Thymus (tissue), 11 donors: ENCODE data around the gene NTM. TPM values are rescaled to one million over a fixed set of nuclear protein-coding genes. Genes with fewer than 3 reads are reported as not detected.
A peak's percentile ranks its signal among the peaks of the same experiment; 100 is the strongest.

ENCODE experiments used
- DNase-seq, 9 donors: peaks; one replicate each; pipeline ENCODE4 v3.0.0-alpha.2; 2013; ENCODE audit warnings: low spot score in 9 of 9, low read depth in 6 of 9, missing footprints in 1 of 9
- H3K27ac ChIP-seq, 2 donors: one replicate each; pipeline ENCODE4 v1.5.1; 2013; ENCODE audit warnings: control low read depth in 1 of 2, low read depth in 1 of 2, low read length in 1 of 2, mild to moderate bottlenecking in 1 of 2, moderate library complexity in 1 of 2
- H3K27me3 ChIP-seq, 2 donors: one replicate each; pipeline ENCODE4 v1.5.1; 2013; ENCODE audit warnings: low read length in 1 of 2; ENCODE audit not compliant: control insufficient read depth in 2 of 2, insufficient read depth in 1 of 2
- H3K36me3 ChIP-seq, 2 donors: one replicate each; pipeline ENCODE4 v1.5.1; 2013; ENCODE audit warnings: low read length in 1 of 2, mild to moderate bottlenecking in 1 of 2, moderate library complexity in 1 of 2; ENCODE audit not compliant: control insufficient read depth in 2 of 2, insufficient read depth in 2 of 2
- H3K4me1 ChIP-seq, 2 donors: one replicate each; pipeline ENCODE4 v1.5.1; 2013; ENCODE audit warnings: low read length in 2 of 2; ENCODE audit not compliant: control insufficient read depth in 2 of 2, insufficient read depth in 2 of 2
- H3K4me3 ChIP-seq, 2 donors: one replicate each; pipeline ENCODE4 v1.5.1; 2013; ENCODE audit warnings: low read length in 2 of 2, control low read depth in 1 of 2, mild to moderate bottlenecking in 1 of 2
- H3K9me3 ChIP-seq, 2 donors: one replicate each; pipeline ENCODE4 v1.5.1; 2013; ENCODE audit warnings: low read length in 1 of 2, mild to moderate bottlenecking in 1 of 2; ENCODE audit not compliant: control insufficient read depth in 2 of 2, insufficient read depth in 1 of 2
- WGBS: extraction: QIAGEN DNeasy Blood & Tissue Kit; methylation state at CpG from one replicate; pipeline ENCODE4 v1.1.7; 2013; 5-methylcytosine and 5-hydroxymethylcytosine counted together
- polyA plus RNA-seq: library from polyadenylated mRNA; stranded (reverse); fragments of 200-250 nt; gene quantifications from one replicate; pipeline ENCODE4 v1.2.3, GENCODE V29; 2013
- total RNA-seq: library from RNA; stranded (reverse); fragments of 120-200 nt; gene quantifications from one replicate; pipeline ENCODE4 v1.2.4, GENCODE V29; 2013
- donor health status: healthy.

The NTM gene
- total and polyA plus RNA-seq, 2 donors = 0.18 to 0.47 TPM

DNA sequence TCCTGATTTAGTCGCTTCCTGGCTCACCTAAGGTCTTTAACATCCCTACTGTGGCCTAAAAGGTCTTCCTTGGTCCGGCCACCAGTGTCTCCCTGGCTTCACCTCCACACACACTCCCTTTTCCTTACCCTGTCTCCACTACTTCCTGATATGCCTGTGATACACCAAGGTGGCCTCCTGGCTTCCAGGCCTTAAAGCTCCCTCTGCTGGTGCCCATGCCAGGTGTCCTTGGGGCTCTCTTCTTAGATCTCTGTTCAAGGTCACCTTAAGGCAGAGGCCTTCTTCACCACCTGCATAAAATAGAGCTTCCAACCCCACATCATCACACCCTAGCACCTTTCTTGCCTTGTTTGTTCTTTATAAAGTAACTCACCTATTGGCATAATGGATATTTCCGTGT, 787.7 kb downstream of the NTM start:
- no peaks in the 10 kb centered on the region for H3K4me1 ChIP-seq
- no peaks in the 10 kb centered on the region for H3K27me3 ChIP-seq
- no peak overlapping the region for H3K27ac ChIP-seq
- no peaks in the 10 kb centered on the region for H3K36me3 ChIP-seq
- no peaks in the 10 kb centered on the region for H3K9me3 ChIP-seq
- 88% methylated on average over 3 of the region's 3 CpGs for WGBS
- no peak for DNase-seq
- no peak overlapping the region for H3K4me3 ChIP-seq

DNA sequence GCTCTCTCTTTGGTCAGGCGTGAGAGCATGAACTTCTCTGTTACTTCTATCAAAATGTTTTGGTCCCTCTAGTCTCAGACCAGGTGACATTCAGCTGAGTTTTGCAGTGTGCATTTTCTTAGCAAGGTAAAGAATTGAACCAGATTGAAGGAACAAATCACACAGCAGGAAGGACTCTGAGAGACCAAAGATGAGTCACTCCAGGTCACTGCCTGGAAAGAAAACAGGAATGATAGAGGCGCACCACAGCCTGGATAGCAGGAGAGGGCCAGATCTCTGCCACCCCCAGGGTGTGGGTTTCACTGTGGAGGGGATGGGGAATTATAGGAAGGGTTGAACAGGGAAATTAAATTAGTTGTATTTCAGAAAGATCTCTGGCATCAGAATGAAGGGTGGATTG, 788.3 kb downstream of the NTM start:
- DNase-seq = no peak
- Histone ChIP-seq H3K27me3 (no peaks in the 10 kb centered on the region), H3K36me3 (no peaks in the 10 kb centered on the region), H3K4me1 (no peaks in the 10 kb centered on the region), H3K27ac (no peak overlapping the region), H3K4me3 (no peak overlapping the region), H3K9me3 (no peaks in the 10 kb centered on the region)
- WGBS = 98% methylated on average over 2 of the region's 2 CpGs

DNA sequence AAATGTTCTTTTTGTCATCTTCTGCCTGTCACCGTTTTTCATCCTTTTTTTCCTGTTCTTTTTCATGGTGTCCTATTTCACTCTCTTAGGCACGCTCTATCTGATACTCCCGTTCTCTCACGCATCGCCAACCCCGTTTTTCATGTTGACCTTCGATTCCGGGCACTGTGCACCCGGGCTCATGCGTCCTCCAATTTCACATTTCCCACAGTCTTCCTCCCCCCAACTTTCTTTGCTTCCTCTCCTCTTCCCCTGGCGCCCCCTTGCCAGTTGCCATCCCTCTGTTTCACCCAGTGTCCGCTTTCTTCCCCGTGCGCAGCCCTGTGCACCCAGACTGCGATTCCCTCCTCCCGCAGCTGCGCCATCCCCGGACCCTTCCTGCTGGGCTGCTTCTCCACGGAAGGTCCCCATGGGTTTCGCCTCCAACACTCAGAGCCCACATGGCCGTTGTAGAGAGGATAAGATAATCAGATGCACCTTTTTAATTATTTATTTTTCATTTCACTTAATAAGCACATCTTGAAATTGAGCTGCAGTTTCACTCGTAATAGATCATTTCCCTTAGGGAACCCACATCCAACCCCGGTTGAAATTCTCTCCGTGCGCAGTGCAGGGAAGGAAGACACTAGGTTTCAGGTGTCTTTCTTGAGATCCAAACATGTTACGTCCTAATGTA, 791.1 kb downstream of the NTM start:
- H3K27ac ChIP-seq = peak overlapping the region in 1 of 2 donors; percentile 9
- no peaks in the 10 kb centered on the region for H3K9me3 ChIP-seq
- H3K36me3 ChIP-seq = no peaks in the 10 kb centered on the region
- H3K27me3 ChIP-seq = no peaks in the 10 kb centered on the region
- no peaks in the 10 kb centered on the region for H3K4me1 ChIP-seq
- no peak overlapping the region for H3K4me3 ChIP-seq
- DNase-seq = no peak
- WGBS = 92% methylated on average over 26 of the region's 26 CpGs

DNA sequence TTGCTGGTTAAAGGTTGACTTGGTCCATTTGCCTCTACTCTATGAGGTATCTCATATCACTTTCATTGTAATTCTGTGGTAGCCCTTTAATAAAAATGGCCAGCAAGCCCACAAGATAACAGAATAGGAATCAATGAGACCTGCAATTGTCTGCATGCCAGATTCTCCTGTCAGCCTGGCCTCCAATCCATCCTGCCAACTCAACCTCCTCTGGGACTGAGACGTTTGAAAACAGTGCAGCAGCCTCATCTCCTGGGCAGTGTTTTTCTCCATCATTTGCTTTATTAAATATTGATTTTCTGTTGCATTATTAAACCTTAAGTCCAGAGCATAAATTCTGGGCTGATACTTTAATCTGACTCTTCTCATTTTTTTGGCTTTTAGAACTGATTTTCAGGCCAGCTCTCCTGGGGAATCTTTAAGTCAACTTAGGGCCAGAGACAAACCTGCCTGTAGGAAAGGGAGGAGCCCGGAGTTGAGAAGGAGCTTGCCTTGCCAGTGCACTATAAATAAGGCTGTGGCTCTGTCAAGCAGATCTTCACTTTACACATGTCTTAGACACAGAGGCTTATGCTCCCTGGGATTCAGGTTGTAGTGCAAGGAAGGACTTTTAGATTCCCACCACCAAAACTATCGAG, 798.0 kb downstream of the NTM start:
- H3K36me3 ChIP-seq = no peaks in the 10 kb centered on the region
- H3K4me3 ChIP-seq = no peak overlapping the region
- H3K4me1 ChIP-seq = no peaks in the 10 kb centered on the region
- H3K9me3 ChIP-seq = no peaks in the 10 kb centered on the region
- no peak overlapping the region for H3K27ac ChIP-seq
- 86% methylated on average over 3 of the region's 3 CpGs for WGBS
- no peaks in the 10 kb centered on the region for H3K27me3 ChIP-seq
- DNase-seq = no peak

DNA sequence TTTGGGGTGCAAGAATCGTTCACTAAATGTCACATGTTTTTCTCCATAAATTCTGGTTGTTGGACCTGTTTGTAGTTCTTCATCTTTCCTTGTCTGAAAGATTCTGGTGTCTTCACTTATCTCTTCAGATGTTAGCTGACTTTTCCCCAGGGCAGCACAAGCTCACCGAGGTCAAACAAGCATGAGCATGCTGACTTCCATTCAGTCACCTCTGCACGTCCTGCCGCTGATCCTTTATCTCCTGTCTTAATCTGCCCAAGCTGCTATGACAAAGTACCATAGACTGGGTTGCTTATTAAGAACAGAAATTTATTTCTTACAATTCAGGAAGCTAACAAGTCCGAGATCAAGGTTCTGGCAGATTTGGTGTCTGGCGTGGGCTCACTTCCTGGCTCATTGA, 800.6 kb downstream of the NTM start:
- Histone ChIP-seq H3K4me1 (no peaks in the 10 kb centered on the region), H3K9me3 (no peaks in the 10 kb centered on the region), H3K4me3 (no peak overlapping the region), H3K27me3 (no peaks in the 10 kb centered on the region), H3K36me3 (no peaks in the 10 kb centered on the region), H3K27ac (no peak overlapping the region)
- 87% methylated on average over 6 of the region's 6 CpGs for WGBS
- DNase-seq = no peak

DNA sequence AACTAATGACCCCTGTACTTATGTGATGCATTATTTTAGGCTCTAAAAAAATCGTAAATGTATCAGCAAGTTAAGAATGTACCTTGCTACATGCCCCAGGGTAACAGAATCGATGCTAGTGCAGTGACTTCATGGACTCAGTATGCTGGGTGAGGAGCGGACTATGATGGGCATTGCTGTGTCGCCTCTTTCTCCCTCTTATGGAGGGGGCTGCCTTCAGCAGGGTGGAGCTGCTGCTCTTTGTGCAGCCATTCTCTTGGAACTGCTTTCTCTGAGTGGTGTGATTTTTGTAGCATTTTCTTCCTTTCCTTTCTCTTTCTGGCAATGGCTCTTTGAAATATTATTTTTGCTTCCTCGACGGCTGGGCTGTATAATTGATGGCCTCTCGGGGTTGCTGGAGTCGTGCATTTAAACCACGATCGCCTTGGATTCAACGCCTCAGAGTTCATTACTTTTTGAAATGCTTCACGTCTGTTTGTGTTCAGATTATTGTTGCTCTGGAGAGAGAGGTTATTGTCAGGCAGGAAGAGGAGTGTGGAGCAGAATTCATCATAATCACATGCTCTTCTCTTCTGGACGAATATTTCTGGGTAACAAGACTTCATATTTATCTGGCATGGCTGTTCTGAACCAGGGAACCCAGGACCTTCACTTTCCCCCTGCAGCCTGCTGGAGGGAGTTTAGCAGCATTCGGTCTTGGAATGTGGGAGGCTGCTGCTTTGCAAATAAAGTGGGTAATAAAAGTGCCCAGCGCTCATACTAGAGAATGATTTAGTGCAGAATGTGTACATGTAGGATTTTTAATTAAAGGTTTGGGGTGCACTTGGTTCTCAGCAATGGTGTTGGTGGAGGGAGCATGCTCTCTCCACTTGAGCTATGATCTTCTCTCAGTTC, 804.2 kb downstream of the NTM start:
- H3K4me3 ChIP-seq = no peak overlapping the region
- WGBS = 73% methylated on average over 15 of the region's 15 CpGs
- H3K36me3 ChIP-seq = no peaks in the 10 kb centered on the region
- H3K27me3 ChIP-seq = no peaks in the 10 kb centered on the region
- no peak for DNase-seq
- H3K9me3 ChIP-seq = no peaks in the 10 kb centered on the region
- H3K27ac ChIP-seq = no peak overlapping the region
- H3K4me1 ChIP-seq = no peaks in the 10 kb centered on the region

DNA sequence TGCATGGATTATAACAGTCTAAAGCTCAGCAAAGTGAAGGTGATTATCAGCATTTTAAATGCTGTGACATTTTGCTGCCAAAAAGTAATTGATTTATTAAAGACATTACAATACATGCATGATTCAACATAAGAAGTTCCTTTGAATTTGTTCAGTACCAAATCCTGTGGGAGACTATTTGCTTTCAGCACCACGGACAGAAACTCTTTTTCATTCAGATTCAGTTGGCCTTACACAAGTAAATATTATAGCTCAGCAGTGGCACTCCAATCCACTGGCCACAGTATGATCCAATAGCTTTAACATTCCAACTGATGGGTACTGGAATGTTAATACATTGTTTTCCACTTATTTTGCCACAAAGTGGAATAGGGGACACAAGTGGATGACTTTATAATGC, 806.7 kb downstream of the NTM start:
- no peak overlapping the region for H3K27ac ChIP-seq
- peak in 3 of 9 donors; percentile 3 to 30 (median 12) for DNase-seq
- H3K36me3 ChIP-seq = no peaks in the 10 kb centered on the region
- no peaks in the 10 kb centered on the region for H3K27me3 ChIP-seq
- no peaks in the 10 kb centered on the region for H3K4me1 ChIP-seq
- WGBS = 14% methylated on average over 1 of the region's 1 CpG
- H3K4me3 ChIP-seq = no peak overlapping the region
- H3K9me3 ChIP-seq = no peaks in the 10 kb centered on the region

DNA sequence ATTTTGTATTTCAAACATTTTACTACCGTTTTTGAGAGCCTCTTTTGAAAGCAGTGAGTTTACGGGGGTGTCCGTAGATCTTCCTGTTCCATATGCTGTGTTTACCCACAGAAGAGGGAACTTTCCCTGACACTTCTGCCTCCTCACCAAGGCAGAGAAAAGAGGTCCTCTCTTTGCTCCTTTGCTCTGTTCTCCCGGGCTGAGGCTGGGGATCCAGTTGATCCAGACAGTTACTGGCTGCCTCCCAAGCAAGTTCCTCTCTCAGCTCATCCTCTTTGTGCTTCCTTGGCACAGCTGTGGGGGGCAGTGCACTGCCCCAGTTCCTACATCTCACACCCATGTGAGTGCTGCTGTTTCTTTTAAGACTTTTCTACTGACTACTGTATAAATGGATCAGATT, 813.7 kb downstream of the NTM start:
- no peaks in the 10 kb centered on the region for H3K36me3 ChIP-seq
- H3K27me3 ChIP-seq = no peaks in the 10 kb centered on the region
- DNase-seq = no peak
- no peak overlapping the region for H3K27ac ChIP-seq
- H3K4me1 ChIP-seq = no peaks in the 10 kb centered on the region
- no peak overlapping the region for H3K4me3 ChIP-seq
- WGBS = 70% methylated on average over 4 of the region's 4 CpGs
- H3K9me3 ChIP-seq = no peaks in the 10 kb centered on the region
